AG09319 (cell line): ENCODE data around the gene NPIPA7.
"Not testable (repeated sequence)": the region's sequence is repeated elsewhere in the genome, so short reads cannot be mapped to it uniquely, and the experiment has no call there.

ENCODE experiments used
- DNase-seq: peaks from one replicate; pipeline ENCODE4 v3.0.0-alpha.2; 2010; ENCODE audit warnings: low read depth; ENCODE audit errors: extremely low read depth

NPIPA7 gene

GRCh38 chr16:16378840-16379239 is at the start of gene NPIPA7:
Gene NPIPA7, plus strand, starts transcription at chr16:16379140. Its CDS starts 105 bp downstream, at chr16:16379245.
- DNase-seq = not testable (repeated sequence)

GRCh38 chr16:16331466-16331865 is 47.5 kb upstream of the NPIPA7 start:
- DNase-seq = not testable (repeated sequence)

- not testable (repeated sequence) for DNase-seq
Measured at GRCh38 chr16:16357556-16357955, 21.4 kb upstream of the NPIPA7 start.

- not testable (repeated sequence) for DNase-seq
Measured at GRCh38 chr16:16358539-16359240, 20.2 kb upstream of the NPIPA7 start.

GRCh38 chr16:16363595-16363994 is 15.3 kb upstream of the NPIPA7 start:
- not testable (repeated sequence) for DNase-seq

GRCh38 chr16:16364100-16364499 is 14.8 kb upstream of the NPIPA7 start:
- not testable (repeated sequence) for DNase-seq

GRCh38 chr16:16364701-16365100 is 14.2 kb upstream of the NPIPA7 start:
- not testable (repeated sequence) for DNase-seq

GRCh38 chr16:16365319-16365718 is 13.6 kb upstream of the NPIPA7 start:
- not testable (repeated sequence) for DNase-seq

- DNase-seq = not testable (repeated sequence)
Measured at GRCh38 chr16:16365851-16366250, 13.1 kb upstream of the NPIPA7 start.

- not testable (repeated sequence) for DNase-seq
Measured at GRCh38 chr16:16366552-16367284, 12.2 kb upstream of the NPIPA7 start.

- DNase-seq = not testable (repeated sequence)
Measured at GRCh38 chr16:16367285-16367628, 11.7 kb upstream of the NPIPA7 start.

- not testable (repeated sequence) for DNase-seq
Measured at GRCh38 chr16:16369081-16369856, 9.7 kb upstream of the NPIPA7 start.

- not testable (repeated sequence) for DNase-seq
Measured at GRCh38 chr16:16371136-16371735, 7.7 kb upstream of the NPIPA7 start.

GRCh38 chr16:16374192-16374591 is 4.7 kb upstream of the NPIPA7 start:
- not testable (repeated sequence) for DNase-seq

- DNase-seq = not testable (repeated sequence)
Measured at GRCh38 chr16:16399685-16400084, 20.7 kb downstream of the NPIPA7 start.

- not testable (repeated sequence) for DNase-seq
Measured at GRCh38 chr16:16402333-16402732, 23.4 kb downstream of the NPIPA7 start.

- DNase-seq = not testable (repeated sequence)
Measured at GRCh38 chr16:16404283-16404682, 25.3 kb downstream of the NPIPA7 start.

- DNase-seq = not testable (repeated sequence)
Measured at GRCh38 chr16:16405421-16405820, 26.5 kb downstream of the NPIPA7 start.

- DNase-seq = not testable (repeated sequence)
Measured at GRCh38 chr16:16408430-16408829, 29.5 kb downstream of the NPIPA7 start.

GRCh38 chr16:16413773-16414172 is 34.8 kb downstream of the NPIPA7 start:
- not testable (repeated sequence) for DNase-seq

- DNase-seq = not testable (repeated sequence)
Measured at GRCh38 chr16:16417071-16417470, 38.1 kb downstream of the NPIPA7 start.
